KMS-11 (cell line): Measurements from ENCODE around the gene TMEM207.

Source experiments
- H2AFZ ChIP-seq: fragments of 200-600 bp; sonication (generic); 2 replicates; pipeline ENCODE4 v1.6.1; 2016; ENCODE audit warnings: antibody characterized with exemption, mixed run types, low read depth
- H3K27ac ChIP-seq: fragments of 200-600 bp; sonication (generic); 2 replicates; pipeline ENCODE4 v1.6.1; 2016; ENCODE audit warnings: mild to moderate bottlenecking, mixed run types
- H3K27me3 ChIP-seq: fragments of 200-600 bp; sonication (generic); 2 replicates; pipeline ENCODE4 v1.6.1; 2017; ENCODE audit warnings: mild to moderate bottlenecking, low read depth, mixed run types, moderate library complexity; ENCODE audit not compliant: insufficient read depth
- H3K36me3 ChIP-seq: fragments of 200-600 bp; sonication (generic); 2 replicates; pipeline ENCODE4 v1.6.1; 2017; ENCODE audit warnings: mild to moderate bottlenecking, mixed run types; ENCODE audit not compliant: insufficient read depth
- H3K4me1 ChIP-seq: fragments of 200-600 bp; sonication (generic); 2 replicates; pipeline ENCODE4 v1.6.1; 2016; ENCODE audit warnings: mild to moderate bottlenecking, low read depth, mixed run types; ENCODE audit not compliant: poor library complexity, severe bottlenecking
- H3K4me2 ChIP-seq: fragments of 200-600 bp; sonication (generic); 2 replicates; pipeline ENCODE4 v1.7.0; 2016; ENCODE audit warnings: mild to moderate bottlenecking, mixed run types
- H3K4me3 ChIP-seq: fragments of 200-600 bp; sonication (generic); IDR thresholded peaks from 2 replicates; pipeline ENCODE4 v1.6.1; 2017; ENCODE audit warnings: low read depth, low read length, mixed read lengths; ENCODE audit not compliant: insufficient read depth
- H3K79me2 ChIP-seq: fragments of 200-600 bp; sonication (generic); 2 replicates; pipeline ENCODE4 v1.6.1; 2016; ENCODE audit warnings: low read depth, mixed run types; ENCODE audit not compliant: insufficient read depth
- H3K9ac ChIP-seq: fragments of 200-600 bp; sonication (generic); 2 replicates; pipeline ENCODE4 v1.6.1; 2016; ENCODE audit warnings: mild to moderate bottlenecking, mixed run types
- H4K20me1 ChIP-seq: fragments of 200-600 bp; sonication (generic); 2 replicates; pipeline ENCODE4 v1.6.1; 2016; ENCODE audit warnings: mild to moderate bottlenecking, mixed run types; ENCODE audit not compliant: insufficient read depth
- TF ChIP-seq, protein P1 (sequence below): fragments of 200-600 bp; sonication (generic); conservative IDR thresholded peaks from 2 replicates; pipeline ENCODE4 v1.6.1; 2017; ENCODE audit warnings: low read depth, mild to moderate bottlenecking, antibody characterized with exemption, low read length, moderate library complexity, mixed read lengths

Gene TMEM207

DNA sequence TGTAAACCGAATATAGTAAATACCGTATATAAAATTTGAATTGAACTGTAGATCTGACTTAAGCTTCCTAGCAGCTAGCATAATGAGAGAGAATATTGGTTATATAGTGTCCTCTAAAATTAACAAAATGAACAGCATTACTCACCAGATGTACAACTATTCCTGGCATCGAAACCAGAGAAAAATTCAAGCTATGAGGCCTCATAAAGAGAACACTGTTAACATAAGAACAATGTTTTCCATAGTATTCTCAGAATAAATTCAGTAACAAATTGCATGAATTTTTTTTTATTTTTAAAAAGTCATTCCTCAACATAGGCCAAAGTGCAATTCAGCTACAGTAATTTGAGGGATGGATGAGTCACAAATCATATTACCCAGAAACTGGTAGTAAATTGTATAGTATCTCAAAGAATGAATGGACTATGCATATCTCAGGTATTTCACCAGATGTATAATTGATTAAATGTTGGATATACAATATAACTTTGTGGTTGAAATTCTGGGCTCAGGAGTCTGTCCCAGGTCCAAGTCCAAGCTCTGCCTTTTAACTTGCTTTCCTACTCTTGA lies 5.0 kb downstream of the TMEM207 start:
- Histone ChIP-seq H3K79me2 (no peaks in the 10 kb centered on the region), H2AFZ (no peak overlapping the region), H3K27ac (no peak overlapping the region), H3K4me3 (no peak overlapping the region), H3K4me1 (no peaks in the 10 kb centered on the region), H3K4me2 (no peak overlapping the region), H3K36me3 (no peaks in the 10 kb centered on the region), H3K9ac (no peak overlapping the region), H4K20me1 (no peaks in the 10 kb centered on the region), H3K27me3 (no peaks in the 10 kb centered on the region)
- TF ChIP-seq, protein P1, sequence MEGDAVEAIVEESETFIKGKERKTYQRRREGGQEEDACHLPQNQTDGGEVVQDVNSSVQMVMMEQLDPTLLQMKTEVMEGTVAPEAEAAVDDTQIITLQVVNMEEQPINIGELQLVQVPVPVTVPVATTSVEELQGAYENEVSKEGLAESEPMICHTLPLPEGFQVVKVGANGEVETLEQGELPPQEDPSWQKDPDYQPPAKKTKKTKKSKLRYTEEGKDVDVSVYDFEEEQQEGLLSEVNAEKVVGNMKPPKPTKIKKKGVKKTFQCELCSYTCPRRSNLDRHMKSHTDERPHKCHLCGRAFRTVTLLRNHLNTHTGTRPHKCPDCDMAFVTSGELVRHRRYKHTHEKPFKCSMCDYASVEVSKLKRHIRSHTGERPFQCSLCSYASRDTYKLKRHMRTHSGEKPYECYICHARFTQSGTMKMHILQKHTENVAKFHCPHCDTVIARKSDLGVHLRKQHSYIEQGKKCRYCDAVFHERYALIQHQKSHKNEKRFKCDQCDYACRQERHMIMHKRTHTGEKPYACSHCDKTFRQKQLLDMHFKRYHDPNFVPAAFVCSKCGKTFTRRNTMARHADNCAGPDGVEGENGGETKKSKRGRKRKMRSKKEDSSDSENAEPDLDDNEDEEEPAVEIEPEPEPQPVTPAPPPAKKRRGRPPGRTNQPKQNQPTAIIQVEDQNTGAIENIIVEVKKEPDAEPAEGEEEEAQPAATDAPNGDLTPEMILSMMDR = no peak

DNA sequence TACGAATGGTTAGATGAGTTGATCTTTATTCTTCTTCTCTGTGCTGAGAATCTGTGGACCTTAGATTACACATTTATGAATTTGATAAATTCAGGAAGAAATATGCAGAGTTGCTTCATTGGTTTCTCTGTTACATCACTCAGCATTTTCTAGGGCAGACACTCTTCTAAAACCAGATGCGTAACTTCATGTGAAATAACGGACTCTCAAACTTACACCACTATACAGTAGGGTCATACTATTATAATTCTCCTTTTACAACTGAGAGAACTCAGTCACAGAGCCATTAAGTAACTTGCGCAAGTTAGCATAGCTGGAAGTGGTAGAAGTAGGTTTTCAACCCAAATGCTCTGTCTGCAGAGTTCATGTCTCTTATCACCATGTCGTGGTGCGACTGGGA lies 5.7 kb downstream of the TMEM207 start:
- Histone ChIP-seq H3K4me1 (no peaks in the 10 kb centered on the region), H3K36me3 (no peaks in the 10 kb centered on the region), H3K27ac (no peak overlapping the region), H3K4me2 (no peak overlapping the region), H3K4me3 (no peak overlapping the region), H3K9ac (no peak overlapping the region), H4K20me1 (no peaks in the 10 kb centered on the region), H3K79me2 (no peaks in the 10 kb centered on the region), H2AFZ (no peak overlapping the region), H3K27me3 (no peaks in the 10 kb centered on the region)
- TF ChIP-seq, protein P1 = no peak

DNA sequence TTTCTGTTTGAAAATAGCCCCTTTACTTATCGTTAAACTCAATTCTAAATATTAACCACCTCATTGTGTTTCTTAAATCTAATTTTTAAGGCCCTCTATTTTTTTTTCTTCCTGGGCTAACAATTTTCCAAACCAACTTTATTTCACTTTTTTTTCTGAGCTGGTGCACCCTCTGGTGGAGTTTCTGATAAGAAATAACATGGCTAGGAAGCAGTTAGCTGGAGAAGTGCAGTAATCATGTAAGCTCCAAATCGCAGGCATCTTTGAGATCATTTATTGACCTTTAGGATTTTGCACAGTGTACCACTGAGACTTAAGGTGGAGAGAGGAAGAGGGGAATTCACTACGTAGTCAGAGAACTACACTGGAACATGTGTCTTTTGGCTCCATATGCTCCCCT lies 6.4 kb downstream of the TMEM207 start:
- no peaks in the 10 kb centered on the region for H3K79me2 ChIP-seq
- TF ChIP-seq, protein P1 = no peak
- no peaks in the 10 kb centered on the region for H3K4me1 ChIP-seq
- no peak overlapping the region for H3K4me2 ChIP-seq
- no peak overlapping the region for H3K4me3 ChIP-seq
- no peaks in the 10 kb centered on the region for H4K20me1 ChIP-seq
- H3K36me3 ChIP-seq = no peaks in the 10 kb centered on the region
- no peaks in the 10 kb centered on the region for H3K27me3 ChIP-seq
- no peak overlapping the region for H2AFZ ChIP-seq
- H3K27ac ChIP-seq = no peak overlapping the region
- no peak overlapping the region for H3K9ac ChIP-seq

DNA sequence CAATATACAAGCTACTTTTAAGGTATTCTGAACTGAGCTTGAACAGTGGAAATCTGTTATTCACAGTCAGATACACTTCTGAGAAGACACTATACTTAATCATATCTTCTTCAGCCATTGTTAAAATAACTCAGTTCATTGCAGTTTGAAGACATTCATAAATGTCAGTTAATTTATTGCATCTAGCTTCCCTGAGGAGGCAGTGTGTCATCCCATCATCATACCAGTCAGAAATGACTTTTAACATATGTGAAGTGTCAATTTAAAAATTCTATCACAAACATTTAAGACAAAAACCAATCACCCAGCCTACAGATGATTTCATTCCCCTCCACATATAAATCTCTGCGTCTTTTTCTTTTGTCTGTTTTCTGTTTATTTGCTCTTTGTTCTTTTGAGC lies 7.5 kb downstream of the TMEM207 start:
- H4K20me1 ChIP-seq = no peaks in the 10 kb centered on the region
- H3K4me2 ChIP-seq = no peak overlapping the region
- H3K79me2 ChIP-seq = no peaks in the 10 kb centered on the region
- no peak overlapping the region for H3K27ac ChIP-seq
- no peaks in the 10 kb centered on the region for H3K27me3 ChIP-seq
- H3K36me3 ChIP-seq = no peaks in the 10 kb centered on the region
- TF ChIP-seq, protein P1 = no peak
- H3K9ac ChIP-seq = no peak overlapping the region
- no peaks in the 10 kb centered on the region for H3K4me1 ChIP-seq
- H3K4me3 ChIP-seq = no peak overlapping the region
- no peak overlapping the region for H2AFZ ChIP-seq

DNA sequence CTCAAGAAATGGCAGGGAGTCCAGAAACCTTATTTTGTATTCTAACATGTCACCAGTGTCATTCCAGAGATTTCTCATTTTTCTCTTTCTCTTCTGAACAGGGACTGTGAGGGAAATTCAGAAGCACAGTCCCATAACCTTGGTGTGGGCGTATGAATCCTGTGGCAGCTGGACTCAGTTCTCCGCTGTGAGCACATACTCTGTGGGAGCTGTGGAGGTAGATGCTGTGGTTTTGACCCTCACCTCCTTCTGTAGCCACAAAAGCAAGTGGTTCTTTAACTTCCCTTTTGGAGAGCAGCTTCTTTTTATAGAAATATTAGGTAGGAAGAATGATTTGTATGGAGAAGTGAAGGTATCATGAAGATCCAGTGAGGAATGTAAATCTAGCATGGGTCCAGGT lies 13.4 kb downstream of the TMEM207 start:
- H3K4me3 ChIP-seq = no peak overlapping the region
- H4K20me1 ChIP-seq = no peaks in the 10 kb centered on the region
- H3K27me3 ChIP-seq = no peaks in the 10 kb centered on the region
- no peaks in the 10 kb centered on the region for H3K36me3 ChIP-seq
- no peaks in the 10 kb centered on the region for H3K79me2 ChIP-seq
- H3K4me2 ChIP-seq = no peak overlapping the region
- no peaks in the 10 kb centered on the region for H3K4me1 ChIP-seq
- TF ChIP-seq, protein P1 = no peak
- H3K9ac ChIP-seq = no peak overlapping the region
- H2AFZ ChIP-seq = no peak overlapping the region
- H3K27ac ChIP-seq = no peak overlapping the region
